ENCODE data around the gene C5orf22. TPM values are rescaled to one million over a fixed set of nuclear protein-coding genes. Genes with fewer than 3 reads are reported as not detected.

The C5orf22 gene
- total and polyA plus RNA-seq, 2 of the 13 experiments (the other 11 are each of a cell fraction or from before 2014, with no cell fraction given), result 14.0 to 21.5 TPM

GRCh38 chr5:31551878-31552277 lies 19.8 kb downstream of the C5orf22 start:
- no peaks in the 10 kb centered on the region for H3K9me3 ChIP-seq (ENCODE audit: low read length)
- no peak; the same call in 2 of the 3 replicates for ATAC-seq
- H3K4me1 ChIP-seq (ENCODE audit: insufficient read depth, low read length), result no peaks in the 10 kb centered on the region
- in situ Hi-C loops (cut with HindIII; ENCODE audit: extremely low pct_ligation_motif_present, low pct_unique_long_range_greater_than_20kb) (no loop called here), intact Hi-C loops (cut with micrococcal nuclease; ENCODE audit: unreplicated experiment) (no loop called here)
- no peak for DNase-seq (ENCODE audit: low spot score)
- no peaks in the 10 kb centered on the region for H4K20me1 ChIP-seq (ENCODE audit: insufficient read depth, low read length)
- H3K36me3 ChIP-seq (replicated peaks in 1 of 2; ENCODE audit: control insufficient read depth in 1 of 2, insufficient read depth in 2 of 2, low read length in 2 of 2), result peaks cover 6 to 15% of the 10 kb centered on the region in 2 experiments
- ChIA-PET POLR2A (no interaction called here), CTCF (ENCODE audit: low intra/inter-chr PET ratio, low total read pairs) (no interaction called here)
- H3K27me3 ChIP-seq (ENCODE audit: control insufficient read depth in 1 of 2, insufficient read depth in 2 of 2, low read length in 2 of 2), result no peaks in the 10 kb centered on the region
- 100% methylated on average over 3 of the region's 3 CpGs for WGBS (ENCODE audit: low lambda C conversion rate)
- no peak overlapping the region for H3K4me2 ChIP-seq (ENCODE audit: low read depth, low read length)
- BruUV-seq (replicated peaks), result no TSS peak
- no peak for TF ChIP-seq DZIP1 (CRISPR knock-in tag; IDR thresholded peaks at IDR 0.05)
- TF ChIP-seq NR3C1 (CRISPR knock-in tag; IDR thresholded peaks at IDR 0.05), result no peak
- no peak for FAIRE-seq
- no peak overlapping the region for H3K4me3 ChIP-seq (replicated peaks in 1 of 3; ENCODE audit: insufficient read depth in 1 of 3, low read depth in 2 of 3, low read length in 3 of 3)
- H3K27ac ChIP-seq (ENCODE audit: extremely low read length, insufficient read depth, low read length), result no peak overlapping the region
- no peaks in the 10 kb centered on the region for H3K79me2 ChIP-seq (ENCODE audit: insufficient read depth, low read length)
- no peak overlapping the region for H3K9ac ChIP-seq (ENCODE audit: insufficient read depth, low read depth, low read length)
- H2AFZ ChIP-seq (ENCODE audit: low read length), result no peak overlapping the region

GRCh38 chr5:31553863-31554262 lies 21.8 kb downstream of the C5orf22 start:
- ChIA-PET CTCF (ENCODE audit: low intra/inter-chr PET ratio, low total read pairs) (no interaction called here), POLR2A (no interaction called here)
- Histone ChIP-seq H3K27me3 (ENCODE audit: control insufficient read depth in 1 of 2, insufficient read depth in 2 of 2, low read length in 2 of 2) (no peaks in the 10 kb centered on the region), H3K9me3 (ENCODE audit: low read length) (no peaks in the 10 kb centered on the region), H3K36me3 (replicated peaks in 1 of 2; ENCODE audit: control insufficient read depth in 1 of 2, insufficient read depth in 2 of 2, low read length in 2 of 2) (peaks cover 3 to 12% of the 10 kb centered on the region in 2 experiments; a peak in 4 of 5 replicates), H3K4me1 (ENCODE audit: insufficient read depth, low read length) (no peaks in the 10 kb centered on the region), H3K9ac (ENCODE audit: insufficient read depth, low read depth, low read length) (no peak overlapping the region), H2AFZ (ENCODE audit: low read length) (no peak overlapping the region), H3K27ac (ENCODE audit: extremely low read length, insufficient read depth, low read length) (no peak overlapping the region), H4K20me1 (ENCODE audit: insufficient read depth, low read length) (no peaks in the 10 kb centered on the region), H3K79me2 (ENCODE audit: insufficient read depth, low read length) (no peaks in the 10 kb centered on the region), H3K4me2 (ENCODE audit: low read depth, low read length) (no peak overlapping the region), H3K4me3 (replicated peaks in 1 of 3; ENCODE audit: insufficient read depth in 1 of 3, low read depth in 2 of 3, low read length in 3 of 3) (no peak overlapping the region)
- BruUV-seq (replicated peaks), result no TSS peak
- in situ Hi-C loops (cut with HindIII; ENCODE audit: extremely low pct_ligation_motif_present, low pct_unique_long_range_greater_than_20kb), result no loop called here
- intact Hi-C loops (cut with micrococcal nuclease; ENCODE audit: unreplicated experiment), result no loop called here
- DNase-seq (ENCODE audit: low spot score), result no peak
- FAIRE-seq, result no peak
- no peak for ATAC-seq
- TF ChIP-seq PAX8 (CRISPR knock-in tag; IDR thresholded peaks at IDR 0.05; ENCODE audit: borderline replicate concordance) (no peak), ZHX2 (IDR thresholded peaks at IDR 0.05; ENCODE audit: low read depth) (no peak), ZHX2 (CRISPR knock-in tag; IDR thresholded peaks at IDR 0.05; ENCODE audit: borderline replicate concordance) (no peak), ZNF180 (CRISPR knock-in tag; IDR thresholded peaks at IDR 0.05; ENCODE audit: borderline replicate concordance, low read depth) (no peak), ZNF841 (CRISPR knock-in tag; IDR thresholded peaks at IDR 0.05; ENCODE audit: borderline replicate concordance) (no peak), ZNF432 (CRISPR knock-in tag; IDR thresholded peaks at IDR 0.05; ENCODE audit: borderline replicate concordance) (no peak), RNF2 (conservative IDR thresholded peaks at IDR 0.05; ENCODE audit: low read depth) (no peak), ZNF781 (CRISPR knock-in tag; IDR thresholded peaks at IDR 0.05; ENCODE audit: borderline replicate concordance, not compliant biosample characterization) (no peak)
